HG02885 (cell line): ENCODE measurements around the gene CLBA1.
"Not testable (repeated sequence)": the region's sequence is repeated elsewhere in the genome, so short reads cannot be mapped to it uniquely, and the experiment has no call there.

ENCODE experiments used
- ATAC-seq: cut with Tn5 transposase; IDR thresholded peaks from one replicate; pipeline ENCODE4 v1.9.1; 2021; ENCODE audit warnings: mild to moderate bottlenecking; ENCODE audit not compliant: unreplicated experiment, poor library complexity

The CLBA1 gene

DNA sequence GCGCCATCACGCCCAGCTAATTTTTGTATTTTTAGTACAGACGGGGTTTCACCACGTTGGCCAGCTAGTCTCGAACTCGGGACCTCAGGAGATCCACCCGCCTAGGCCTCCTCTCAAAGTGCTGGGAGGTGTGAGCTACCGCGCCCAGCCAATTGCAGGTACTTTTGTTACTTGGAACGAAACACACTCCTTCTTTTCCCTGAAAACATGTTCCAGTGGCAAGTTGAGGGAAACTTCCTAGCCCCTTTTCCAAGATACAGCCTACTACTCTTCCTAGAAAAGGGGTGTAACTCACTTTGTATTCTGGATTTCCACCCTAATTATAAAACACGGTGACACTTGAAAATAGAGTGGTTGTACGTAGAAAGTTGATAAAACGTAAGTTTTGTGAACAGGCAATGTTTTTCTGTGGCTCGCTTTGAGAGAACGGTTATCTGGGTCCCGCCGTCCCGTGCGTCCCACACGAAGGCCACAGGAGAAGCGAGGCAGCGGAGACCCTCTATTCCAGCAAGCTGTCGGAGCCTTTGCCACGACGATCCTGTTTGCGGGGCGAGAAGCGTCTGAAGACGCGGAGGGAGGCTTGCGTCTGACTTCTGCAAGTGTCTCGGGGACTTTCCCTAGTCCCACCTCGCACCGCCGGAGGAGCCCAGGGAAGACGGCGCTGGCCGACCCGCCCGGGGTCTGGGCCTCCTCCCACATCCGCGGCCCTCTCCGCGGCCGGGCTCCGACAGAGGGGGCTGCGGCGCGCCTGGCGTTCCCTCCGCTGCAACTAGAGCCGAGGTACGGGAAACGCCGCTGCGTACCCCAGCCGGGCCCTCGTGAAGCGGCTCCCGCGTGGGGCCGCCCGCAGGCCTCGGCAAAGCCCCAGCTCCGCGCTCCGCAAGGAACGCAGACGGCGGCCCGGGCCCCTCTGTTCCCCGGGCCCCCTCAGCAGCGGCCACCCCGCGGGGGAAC lies 34.5 kb downstream of the CLBA1 start:
- ATAC-seq: peak; percentile 21

DNA sequence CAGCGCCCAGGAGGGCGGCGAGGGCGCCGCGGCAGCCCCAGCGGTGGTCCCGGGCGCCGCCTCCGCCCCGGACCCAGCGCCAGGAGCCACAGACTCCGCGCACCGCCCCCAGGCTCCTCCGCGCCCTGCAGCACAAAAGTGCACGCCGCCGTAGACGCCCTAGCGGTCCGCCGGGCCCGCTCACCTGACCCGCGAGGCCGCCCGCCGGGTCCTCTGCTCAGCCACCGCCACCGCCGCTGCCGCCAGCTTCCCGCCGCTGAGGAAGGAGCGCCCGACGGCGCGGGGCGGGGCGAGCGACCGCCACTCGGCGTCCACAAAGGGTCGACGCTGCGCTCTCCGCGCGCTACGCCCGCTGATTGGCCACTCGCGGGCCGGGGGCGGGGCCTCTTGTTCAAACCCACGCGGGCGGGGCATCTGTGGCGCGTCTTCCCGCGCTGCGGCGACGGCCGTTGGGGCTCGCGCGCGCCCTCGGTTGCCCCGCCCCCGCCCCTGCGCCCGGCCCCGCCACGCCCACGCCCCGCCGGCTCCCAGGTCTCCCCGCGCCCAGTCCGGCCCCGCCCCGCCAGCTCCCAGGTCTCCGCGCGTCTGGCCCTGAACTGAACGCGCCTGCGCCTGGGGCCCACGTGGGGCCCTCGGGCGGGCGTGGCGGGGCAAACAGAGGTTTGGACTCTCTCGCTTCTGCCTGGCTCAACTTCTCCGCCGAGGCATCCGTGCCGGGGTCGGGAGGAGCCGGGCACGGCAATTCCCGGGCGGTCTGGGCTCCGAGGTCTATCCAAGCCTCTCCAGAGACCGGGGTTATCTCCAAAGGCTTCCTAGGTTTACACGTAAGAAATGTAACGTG lies 35.4 kb downstream of the CLBA1 start, which contains the start of gene CDCA4:
Gene CDCA4 (minus strand): TSS at position 269 of the 841 bp plus-strand sequence. CDS start 9,154 bp downstream, outside the sequence.
- peak; percentile 80 for ATAC-seq

DNA sequence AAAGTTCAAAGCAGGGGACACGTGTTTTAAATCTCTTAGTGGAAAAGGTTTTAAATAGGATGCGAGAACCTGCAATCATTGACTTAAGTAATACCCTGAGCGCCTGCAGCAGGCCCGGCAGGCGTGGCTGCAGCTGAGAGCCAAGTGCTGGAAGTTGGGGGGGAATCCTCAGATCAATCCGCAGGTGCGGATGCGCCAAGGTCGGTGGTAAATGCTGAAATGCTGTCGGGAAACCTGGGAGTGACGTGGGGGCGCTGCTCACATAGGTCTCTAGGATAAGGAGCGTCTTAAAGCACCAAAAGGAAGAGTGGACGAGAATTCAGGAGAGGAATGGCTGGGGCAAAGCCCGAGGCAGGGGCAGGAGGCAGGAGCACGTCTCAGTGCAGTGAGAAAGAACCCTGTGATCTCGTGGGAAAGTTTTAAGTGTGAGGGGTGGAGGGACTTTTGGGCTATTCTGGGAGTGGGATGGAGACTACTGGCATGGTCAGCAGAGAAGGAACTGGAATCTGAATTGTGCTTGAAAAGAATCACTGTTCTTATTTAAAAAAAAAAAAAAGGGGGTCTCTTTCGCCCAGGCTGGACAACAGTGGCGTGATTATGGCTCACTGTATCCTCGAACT lies 36.2 kb downstream of the CLBA1 start:
- ATAC-seq: no peak

DNA sequence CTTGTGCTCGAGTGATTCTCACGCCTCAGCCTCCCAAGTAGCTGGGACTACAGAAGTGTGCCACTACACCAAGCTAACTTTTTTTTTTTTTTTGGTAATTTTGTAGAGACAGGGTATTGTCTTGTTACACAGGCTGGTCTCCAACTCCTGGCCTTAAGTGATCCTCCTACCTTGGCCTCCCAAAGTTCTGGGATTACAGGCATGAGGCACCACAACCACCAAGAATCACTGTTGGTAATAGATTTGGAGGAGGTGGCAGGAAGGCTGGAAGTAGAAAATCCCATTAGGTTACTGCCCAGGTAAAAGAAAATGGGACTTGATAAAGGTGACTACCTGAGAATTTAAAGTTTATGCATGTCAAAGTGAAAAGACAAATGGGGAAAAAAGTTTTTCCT lies 36.7 kb downstream of the CLBA1 start:
- ATAC-seq: no peak

DNA sequence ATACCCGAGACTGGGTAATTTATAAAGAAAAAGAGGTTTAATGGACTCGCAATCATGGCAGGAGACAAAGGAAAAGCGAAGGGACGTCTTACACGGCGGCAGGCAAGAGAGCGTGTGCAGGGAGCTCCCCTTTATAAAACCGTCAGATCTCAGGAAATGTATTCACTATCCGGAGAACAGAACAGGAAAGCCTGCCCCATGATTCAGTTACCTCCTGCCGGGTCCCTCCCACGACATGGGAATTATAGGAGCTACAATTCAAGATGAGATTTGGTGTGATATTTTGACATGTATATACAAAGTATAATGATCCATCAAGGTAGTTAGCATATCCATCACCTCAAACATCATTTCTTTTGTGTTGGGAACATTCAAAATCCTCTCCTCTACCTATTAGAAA lies 37.6 kb downstream of the CLBA1 start:
- no peak for ATAC-seq

DNA sequence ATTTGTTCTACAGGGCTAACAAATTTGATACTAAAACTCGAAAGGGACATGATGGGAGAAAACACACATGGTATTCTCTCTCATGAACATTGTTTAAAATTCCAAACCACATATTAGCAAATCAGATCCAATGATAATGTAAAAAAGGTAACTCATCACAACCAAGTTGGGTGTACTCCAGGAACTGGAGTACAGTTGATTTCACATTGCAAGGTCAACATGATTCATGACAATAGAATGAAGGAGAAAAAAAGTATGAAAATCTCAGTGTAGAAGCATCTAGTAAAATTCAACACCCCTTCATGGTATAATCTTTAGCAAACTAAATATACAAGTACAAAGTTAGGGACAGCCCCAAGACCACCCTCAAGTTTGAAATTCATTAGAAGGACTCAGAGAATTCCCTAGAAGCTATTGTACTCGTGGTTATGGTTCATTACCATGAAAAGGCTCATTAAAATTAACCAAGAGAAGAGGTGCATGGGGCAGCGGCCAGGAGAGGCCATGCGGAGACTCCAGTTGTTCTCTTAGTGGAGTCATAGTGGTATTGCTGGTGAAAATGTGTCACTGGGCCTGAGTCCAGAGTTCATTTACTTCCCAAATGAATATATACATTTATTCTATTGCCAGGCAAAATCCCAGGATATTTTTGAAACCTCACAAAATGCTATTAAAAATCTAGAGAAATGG lies 38.3 kb downstream of the CLBA1 start:
- no peak for ATAC-seq

DNA sequence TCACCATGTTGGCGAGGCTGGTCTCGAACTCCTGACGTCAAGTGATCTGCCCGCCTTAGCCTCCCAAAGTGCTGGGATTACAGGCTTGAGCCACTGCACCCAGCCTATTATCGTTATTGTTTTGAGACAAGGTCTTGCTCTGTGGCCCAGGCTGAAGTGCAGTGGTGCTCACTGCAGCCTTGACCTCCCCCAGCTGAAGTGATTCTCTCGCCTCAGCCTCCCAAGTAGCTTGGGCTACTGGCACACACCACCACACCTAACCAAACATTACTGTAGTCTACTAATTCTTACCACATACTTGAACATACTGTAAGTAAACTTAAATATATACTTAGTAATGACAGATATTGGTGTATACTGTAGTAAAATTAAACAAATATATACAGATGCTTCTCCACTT lies 39.8 kb downstream of the CLBA1 start:
- no peak for ATAC-seq

DNA sequence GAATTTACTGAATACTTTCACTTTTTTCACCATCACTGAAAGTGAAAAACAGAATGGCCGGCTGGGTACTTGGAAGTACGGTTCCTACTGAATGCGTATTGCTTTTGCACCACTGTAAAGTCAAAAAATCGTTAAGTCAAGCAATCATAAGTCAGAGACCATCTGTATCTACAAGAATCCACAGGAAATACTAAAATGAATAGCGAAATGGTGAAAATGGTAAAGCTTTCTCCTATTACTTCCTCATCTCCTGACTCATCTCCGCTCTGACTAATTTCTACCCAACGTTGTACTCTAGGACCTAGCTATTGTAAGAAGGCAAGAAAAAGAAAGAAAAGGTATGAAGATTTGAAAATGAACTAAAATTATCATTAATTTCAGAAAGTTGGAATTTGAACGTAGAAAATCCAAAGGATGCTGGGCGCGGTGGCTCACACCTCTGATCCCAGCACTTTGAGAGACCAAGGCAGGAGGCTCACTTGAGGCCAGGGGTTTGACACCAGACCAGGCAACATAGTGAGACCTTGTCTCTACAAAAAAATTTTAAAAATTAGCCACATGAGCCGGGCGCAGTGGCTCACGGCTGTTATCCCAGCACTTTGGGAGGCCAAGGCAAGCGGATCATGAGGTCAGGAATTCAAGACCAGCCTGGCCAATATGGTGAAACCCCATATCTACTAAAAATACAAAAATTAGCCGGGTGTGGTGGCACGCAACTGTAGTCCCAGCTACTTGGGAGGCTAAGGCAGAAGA lies 40.6 kb downstream of the CLBA1 start:
- peak; percentile 33 for ATAC-seq

DNA sequence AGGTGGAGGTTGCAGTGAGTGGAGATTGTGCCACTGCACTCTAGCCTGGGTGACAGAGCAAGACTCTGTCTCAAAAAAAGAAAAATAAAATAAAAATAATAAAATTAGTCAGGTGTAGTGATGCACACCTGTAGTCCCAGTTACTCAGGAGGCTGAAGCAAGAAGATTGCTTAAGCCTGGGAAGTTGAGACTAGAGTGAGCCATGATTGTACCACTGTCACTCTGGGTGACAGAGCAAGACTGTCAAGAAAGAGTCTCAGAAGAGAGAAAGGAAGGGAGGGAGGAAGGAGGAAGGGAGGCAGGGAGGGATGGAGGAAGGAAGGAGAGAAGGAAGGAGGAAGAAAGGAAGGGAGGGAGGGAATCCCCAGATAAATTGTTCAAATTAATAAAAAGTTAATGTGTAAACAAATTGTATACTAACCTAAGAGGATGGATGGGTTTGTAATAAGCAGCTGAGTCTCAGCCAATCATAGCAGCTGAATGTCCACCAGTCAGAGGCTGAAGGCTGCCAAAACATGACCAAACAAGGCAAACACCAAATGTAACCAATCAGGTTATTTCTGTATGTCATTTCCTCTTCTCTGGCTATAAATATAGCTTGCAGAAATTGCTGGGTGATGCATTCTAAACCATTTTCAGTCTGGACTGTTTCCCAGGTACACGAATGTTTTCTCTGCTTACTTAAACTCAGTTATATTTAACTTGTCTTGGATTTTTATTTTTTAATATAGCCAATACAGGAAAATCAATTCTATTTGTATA lies 41.4 kb downstream of the CLBA1 start:
- no peak for ATAC-seq

DNA sequence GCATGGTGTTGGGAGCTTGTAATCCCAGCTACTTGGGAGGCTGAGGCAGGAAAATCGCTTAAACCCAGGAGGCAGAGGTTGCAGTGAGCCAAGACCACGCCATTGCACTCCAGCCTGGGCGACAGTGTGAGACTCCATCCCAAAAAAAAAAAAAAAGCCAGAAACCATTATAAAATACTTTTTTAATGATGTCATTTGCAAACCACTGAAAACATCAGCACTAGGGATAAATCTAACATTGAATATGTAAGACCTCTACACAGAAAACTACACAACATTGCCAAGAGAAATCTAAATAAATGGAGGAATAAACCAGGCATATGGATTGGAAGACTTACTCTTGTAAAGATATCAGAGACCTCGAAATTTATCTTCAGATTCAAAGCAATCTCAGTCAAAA lies 42.1 kb downstream of the CLBA1 start:
- not testable (repeated sequence) for ATAC-seq

DNA sequence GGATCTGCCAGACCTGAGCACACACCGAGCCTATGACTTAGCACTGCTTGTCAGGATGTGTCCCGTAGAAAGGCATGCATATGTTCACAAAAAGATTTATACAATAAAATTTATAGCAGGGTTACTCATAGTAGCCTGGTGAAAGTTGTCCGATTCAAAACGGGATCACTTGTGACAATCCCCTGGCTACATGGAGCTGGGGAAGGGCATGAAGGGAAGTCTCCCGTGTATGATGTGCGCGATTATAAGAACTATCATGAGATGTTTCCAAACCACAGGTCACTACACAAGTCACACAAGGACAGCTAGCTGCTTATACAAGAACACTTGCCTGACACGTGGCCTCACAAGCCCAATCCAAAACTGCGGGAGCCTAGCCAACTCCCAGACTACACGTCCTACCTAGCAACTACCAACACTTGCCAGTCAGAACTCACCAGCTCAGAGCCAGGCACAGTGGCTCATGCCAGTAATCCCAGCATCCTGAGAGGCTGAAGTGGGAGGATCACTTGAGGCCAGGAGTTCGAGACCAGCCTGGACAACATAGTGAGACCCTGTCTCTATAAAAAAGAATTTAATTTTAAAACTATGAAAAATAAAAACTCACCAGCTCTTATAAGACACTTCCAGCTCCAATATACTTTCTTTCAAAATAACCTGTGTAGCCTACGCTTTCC lies 42.8 kb downstream of the CLBA1 start:
- ATAC-seq: no peak

DNA sequence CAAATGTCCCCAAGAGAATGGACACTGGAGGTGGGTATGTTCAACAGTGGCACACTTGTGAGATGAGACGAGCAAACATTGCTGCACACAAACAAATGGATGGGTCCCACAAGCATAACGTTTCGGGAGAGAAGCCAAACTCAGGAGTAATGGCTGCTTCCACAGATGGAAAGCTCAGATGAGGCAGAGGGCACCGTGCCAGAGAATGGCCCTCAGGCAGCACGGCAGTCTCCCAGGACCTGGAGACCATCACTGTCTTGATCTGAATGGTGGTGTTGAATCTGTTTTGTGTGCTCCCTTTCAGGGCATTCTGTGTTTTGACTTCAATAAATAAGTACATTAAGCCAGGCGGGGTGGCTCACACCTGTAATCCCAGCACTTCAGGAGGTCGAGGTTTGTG lies 43.8 kb downstream of the CLBA1 start:
- no peak for ATAC-seq

DNA sequence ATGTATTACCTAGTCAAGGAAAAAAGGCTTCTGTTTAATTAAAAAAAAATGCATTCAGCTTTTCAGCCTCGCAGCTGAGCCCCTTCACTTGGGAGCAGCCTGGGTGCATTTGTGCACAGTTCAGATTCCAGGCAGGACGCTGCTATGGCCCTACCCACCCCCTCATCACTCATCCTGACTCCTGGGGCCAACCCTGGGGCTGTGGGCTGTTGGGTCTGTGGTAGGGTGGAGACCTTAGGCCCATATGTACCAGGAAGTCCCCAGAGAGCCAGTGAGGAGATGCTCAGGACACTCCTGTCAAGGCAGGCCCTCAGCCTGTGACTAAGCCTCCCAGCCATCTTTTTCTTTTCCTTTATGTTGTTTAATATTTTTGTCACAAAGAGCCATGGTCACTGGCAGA lies 44.6 kb downstream of the CLBA1 start:
- no peak for ATAC-seq

DNA sequence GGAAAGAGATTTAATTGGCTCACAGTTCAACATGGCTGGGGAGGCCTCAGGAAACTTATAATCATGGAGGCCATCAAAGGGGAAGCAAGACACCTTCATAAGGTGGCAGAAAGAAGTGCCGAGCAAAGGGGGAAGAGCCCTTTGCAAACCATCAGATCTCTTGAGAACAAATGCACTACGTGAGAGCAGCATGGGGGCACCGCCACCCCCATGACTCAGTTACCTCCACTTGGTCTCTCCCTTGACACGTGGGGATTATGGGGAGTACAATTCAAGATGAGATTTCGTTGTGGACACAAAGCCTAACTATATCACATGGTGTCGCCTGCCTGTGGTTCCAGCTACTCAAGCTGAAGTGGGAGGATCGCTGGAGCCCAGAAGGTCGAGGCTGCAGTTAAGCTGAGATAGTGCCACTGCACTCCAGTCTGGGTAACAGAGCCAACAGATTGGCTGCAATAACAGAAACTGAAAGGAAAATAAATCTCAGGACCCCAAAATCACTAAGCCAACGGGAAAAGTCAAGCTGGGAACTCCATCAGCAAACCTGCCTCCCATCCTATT lies 45.3 kb downstream of the CLBA1 start:
- ATAC-seq: no peak

DNA sequence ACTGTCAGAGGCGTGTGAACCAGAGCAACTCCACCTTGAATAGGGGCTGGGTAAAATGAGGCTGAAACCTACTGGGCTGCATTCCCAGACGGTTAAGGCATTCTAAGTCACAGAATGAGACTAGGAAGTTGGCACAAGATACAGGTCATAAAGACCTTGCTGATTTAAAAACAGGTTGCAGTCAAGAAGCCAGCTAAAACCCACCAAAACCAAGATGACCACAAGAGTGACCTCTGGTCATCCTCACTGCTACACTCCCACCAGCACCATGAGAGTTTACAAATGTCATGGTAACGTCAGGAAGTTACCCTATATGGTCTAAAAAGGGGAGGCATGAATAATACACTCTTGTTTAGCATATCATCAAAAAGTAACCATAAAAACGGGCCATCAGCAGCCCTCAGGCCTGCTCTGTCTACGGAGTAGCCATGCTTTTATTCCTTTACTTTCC lies 46.9 kb downstream of the CLBA1 start:
- not testable (repeated sequence) for ATAC-seq

DNA sequence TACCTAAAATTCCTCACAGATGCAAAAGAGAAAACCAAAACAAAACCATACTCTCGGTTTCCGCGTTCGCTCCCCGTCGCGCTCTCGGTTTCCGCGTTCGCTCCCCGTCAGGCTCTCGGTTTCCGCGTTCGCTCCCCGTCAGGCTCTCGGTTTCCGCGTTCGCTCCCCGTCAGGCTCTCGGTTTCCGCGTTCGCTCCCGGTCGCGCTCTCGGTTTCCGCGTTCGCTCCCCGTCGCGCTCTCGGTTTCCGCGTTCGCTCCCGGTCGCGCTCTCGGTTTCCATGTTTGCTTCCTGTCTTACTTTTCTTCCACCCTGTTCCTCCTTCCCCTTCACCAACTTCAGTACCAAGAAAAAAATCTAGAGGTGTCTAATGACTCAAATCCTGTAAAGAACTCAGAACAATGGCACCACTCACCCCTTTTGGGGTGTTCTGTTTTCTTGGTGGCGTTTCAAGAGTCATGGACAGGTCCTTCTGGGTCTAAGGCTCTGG lies 47.9 kb downstream of the CLBA1 start:
- not testable (repeated sequence) for ATAC-seq

DNA sequence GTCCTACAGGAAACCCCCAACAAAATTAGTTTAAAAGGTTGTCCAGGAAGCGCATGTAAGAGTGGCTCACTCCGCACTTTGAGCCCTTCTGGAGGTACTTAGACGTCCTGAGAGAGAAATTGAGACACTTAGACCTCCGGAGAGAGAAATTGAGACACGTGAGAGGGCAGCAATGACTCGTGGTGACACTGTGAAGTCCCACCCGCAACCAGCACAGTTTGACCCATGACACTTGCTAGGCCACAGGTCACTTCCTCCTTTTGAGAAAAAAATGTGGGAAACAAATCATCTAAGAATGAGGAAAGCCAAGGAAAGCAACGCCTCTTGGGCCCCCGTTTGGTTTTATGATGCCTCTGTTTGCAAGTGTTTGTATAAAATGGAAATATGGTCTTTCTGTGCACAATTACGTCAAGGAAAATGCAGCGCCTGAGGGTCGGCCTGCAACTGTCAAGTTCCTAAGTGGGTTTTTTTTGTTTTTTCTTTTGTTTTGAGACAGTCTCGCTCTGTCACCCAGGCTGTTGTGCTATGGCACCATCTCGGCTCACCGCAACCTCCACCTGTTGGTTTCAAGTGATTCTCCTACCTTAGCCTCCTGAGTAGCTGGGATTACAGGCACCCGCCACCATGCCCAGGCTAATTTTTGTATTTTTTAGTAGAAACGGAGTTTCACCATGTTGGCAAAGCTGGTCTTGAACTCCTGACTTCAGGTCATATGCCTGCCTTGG lies 48.9 kb downstream of the CLBA1 start:
- no peak for ATAC-seq
